ENCODE results near the gene SLC38A4. TPM values are rescaled to one million over a fixed set of nuclear protein-coding genes. Genes with fewer than 3 reads are reported as not detected.

The SLC38A4 gene
- total RNA-seq, 2 experiments from 2014 or later, result not detected

DNA sequence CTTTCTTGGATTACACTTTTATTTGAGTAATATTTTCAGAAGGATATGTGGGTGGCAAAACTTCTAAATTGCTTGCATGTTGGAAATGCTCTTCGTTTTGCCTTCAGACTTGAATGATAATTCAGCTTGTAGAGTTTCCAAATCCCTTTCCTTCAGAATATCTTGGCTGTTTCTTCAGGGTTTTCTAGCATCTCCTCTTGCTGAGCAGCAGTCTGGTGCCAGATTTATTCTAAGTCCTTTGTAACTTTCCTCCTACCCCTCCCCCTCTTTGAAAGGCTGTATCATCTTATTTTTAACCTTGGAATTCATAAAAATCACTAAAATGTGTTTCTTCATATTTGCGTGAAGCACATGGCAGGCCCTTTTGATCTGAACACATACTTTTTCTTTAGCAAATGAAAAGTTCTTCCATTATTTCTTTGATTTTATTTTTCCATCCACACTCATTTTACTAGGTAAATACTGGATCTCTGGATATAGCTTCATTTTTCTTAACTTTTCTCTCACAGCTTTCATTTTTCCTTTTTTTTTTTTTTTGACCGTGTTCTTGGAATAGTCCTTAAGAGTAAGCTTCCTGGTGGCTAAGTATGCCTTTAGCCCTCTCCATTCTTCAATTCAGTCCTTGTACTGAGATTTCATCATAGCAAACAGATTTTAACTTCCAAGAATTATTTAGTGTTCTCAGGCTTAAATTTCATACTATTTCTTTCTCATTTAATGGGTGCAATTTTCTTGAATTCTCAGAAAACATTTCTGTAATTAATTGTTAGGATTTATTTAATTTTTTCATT is 102.0 kb downstream of the SLC38A4 start:
- peaks cover 10% of the 10 kb centered on the region for H3K4me1 Mint-ChIP-seq (ENCODE audit: low read depth)

DNA sequence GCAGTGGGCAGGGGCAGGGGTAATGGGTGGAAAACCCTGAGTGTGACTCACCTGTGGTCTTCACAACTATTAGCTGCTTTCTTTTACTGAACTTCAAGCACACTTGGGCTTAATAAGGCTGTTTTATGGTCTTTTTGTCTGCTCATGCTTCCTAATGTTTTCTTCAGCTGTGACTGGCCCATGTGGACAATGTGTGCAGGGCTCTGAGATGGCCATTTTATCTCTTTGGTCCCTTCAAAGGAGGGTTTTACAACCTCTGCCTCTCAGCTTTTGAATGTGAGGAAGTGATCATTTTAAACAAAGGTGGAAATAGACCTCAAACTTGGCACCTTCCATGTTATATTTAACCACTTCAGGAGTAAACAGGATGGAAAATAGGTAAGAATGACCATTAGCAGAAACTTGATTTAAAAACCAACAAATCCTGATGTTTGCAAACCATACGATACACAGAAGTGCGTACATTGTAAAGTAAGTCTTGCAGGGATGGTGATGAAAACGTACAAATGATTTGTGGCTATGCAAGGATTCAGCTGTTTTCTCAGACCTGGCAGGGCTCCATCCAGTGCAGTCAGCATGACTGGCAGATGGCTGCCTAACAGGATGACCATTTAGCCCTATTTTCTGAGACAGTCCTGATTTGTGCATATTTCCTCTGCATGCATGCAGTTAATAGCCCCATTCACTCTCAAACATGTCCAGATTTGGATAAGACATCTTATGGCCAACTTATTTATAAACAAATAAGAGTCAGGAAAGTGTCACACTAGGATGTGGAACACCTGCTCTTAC is 103.2 kb downstream of the SLC38A4 start:
- intact Hi-C loops (cut with micrococcal nuclease), result no loop called here
- Mint-ChIP-seq H3K27ac (no peak overlapping the region), H3K27me3 (peaks cover 1% of the 10 kb centered on the region), H3K4me1 (ENCODE audit: low read depth) (peaks cover 10% of the 10 kb centered on the region), H3K9me3 (peaks cover 4% of the 10 kb centered on the region), H3K4me3 (no peak overlapping the region), H3K36me3 (ENCODE audit: low read depth) (no peaks in the 10 kb centered on the region)
- TF ChIP-seq, protein P1, sequence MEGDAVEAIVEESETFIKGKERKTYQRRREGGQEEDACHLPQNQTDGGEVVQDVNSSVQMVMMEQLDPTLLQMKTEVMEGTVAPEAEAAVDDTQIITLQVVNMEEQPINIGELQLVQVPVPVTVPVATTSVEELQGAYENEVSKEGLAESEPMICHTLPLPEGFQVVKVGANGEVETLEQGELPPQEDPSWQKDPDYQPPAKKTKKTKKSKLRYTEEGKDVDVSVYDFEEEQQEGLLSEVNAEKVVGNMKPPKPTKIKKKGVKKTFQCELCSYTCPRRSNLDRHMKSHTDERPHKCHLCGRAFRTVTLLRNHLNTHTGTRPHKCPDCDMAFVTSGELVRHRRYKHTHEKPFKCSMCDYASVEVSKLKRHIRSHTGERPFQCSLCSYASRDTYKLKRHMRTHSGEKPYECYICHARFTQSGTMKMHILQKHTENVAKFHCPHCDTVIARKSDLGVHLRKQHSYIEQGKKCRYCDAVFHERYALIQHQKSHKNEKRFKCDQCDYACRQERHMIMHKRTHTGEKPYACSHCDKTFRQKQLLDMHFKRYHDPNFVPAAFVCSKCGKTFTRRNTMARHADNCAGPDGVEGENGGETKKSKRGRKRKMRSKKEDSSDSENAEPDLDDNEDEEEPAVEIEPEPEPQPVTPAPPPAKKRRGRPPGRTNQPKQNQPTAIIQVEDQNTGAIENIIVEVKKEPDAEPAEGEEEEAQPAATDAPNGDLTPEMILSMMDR (IDR thresholded peaks at IDR 0.05), result no peak
- ChIA-PET POLR2A (interaction anchor here (0.5 kb wide), 1 partner anchor 73 kb away, joined by 3 read pairs; no protein-coding TSS in a partner anchor), CTCF (no interaction called here)
- DNase-seq (no peak), ATAC-seq (no peak)

More for the DNA sequence above, 102.0 kb downstream of the SLC38A4 start:
- no peak for ATAC-seq
- Mint-ChIP-seq H3K27ac (no peak overlapping the region), H3K27me3 (peaks cover 1% of the 10 kb centered on the region), H3K9me3 (peaks cover 4% of the 10 kb centered on the region), H3K4me3 (no peak overlapping the region), H3K36me3 (ENCODE audit: low read depth) (no peaks in the 10 kb centered on the region)
- DNase-seq, result no peak
- CTCF ChIA-PET, result no interaction called here
- POLR2A ChIA-PET, result no interaction called here
- intact Hi-C loops (cut with micrococcal nuclease), result no loop called here
- TF ChIP-seq, protein P1 (IDR thresholded peaks at IDR 0.05), result no peak

DNA sequence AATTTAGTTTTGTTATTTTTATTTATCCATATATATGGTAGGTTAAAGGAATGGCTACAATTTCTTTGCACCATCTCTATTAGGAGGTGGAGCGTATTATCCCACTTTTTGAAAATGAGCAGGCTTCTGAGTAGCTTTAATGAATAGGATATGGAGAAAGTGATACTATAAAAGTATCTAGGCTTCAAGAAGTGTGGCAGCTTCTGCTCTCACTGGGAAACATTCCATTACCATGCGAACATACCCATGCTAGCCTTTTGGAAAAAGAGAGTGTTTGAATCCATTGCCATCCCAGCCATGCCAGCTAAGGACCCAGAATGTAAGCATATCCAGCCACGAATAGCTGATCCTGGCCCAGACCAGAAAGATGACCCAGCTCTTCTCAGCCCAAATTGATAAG is 107.3 kb downstream of the SLC38A4 start:
- no peaks in the 10 kb centered on the region for H3K27me3 Mint-ChIP-seq
- intact Hi-C loops (cut with micrococcal nuclease), result no loop called here
- CTCF ChIA-PET, result interaction anchor here (1.3 kb wide), 1 partner anchor 41 kb away, joined by 3 read pairs; no protein-coding TSS in a partner anchor
- no peaks in the 10 kb centered on the region for H3K4me1 Mint-ChIP-seq (ENCODE audit: low read depth)
- H3K4me3 Mint-ChIP-seq, result no peak overlapping the region
- no peak for ATAC-seq
- no peak for DNase-seq
- peaks cover 5% of the 10 kb centered on the region for H3K9me3 Mint-ChIP-seq
- H3K27ac Mint-ChIP-seq, result no peak overlapping the region
- TF ChIP-seq, protein P1 (IDR thresholded peaks at IDR 0.05), result no peak
- POLR2A ChIA-PET, result no interaction called here
- H3K36me3 Mint-ChIP-seq (ENCODE audit: low read depth), result no peaks in the 10 kb centered on the region

DNA sequence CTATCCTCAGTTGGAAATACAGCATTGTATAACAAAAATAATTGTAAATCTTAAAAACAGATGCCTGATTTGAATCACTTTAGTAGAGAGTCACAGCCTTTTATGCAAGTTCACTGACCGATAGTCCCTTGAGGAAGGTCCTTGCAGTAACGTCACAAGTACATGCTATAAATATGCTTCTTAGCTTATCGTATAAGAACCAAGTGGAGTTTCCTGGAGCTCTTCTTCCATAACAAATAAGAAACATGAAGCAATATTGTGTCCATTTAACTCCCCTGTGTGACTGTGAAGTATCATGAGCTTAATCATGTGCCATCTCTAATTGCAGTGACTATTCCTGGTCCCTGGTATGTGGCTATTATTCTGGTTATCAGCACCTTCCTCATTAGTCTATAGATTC is 107.9 kb downstream of the SLC38A4 start:
- DNase-seq, result no peak
- H3K4me3 Mint-ChIP-seq, result no peak overlapping the region
- no peaks in the 10 kb centered on the region for H3K4me1 Mint-ChIP-seq (ENCODE audit: low read depth)
- ChIA-PET POLR2A (no interaction called here), CTCF (interaction anchor here (1.3 kb wide), 1 partner anchor 40 kb away, joined by 3 read pairs; no protein-coding TSS in a partner anchor)
- peaks cover 8% of the 10 kb centered on the region for H3K9me3 Mint-ChIP-seq
- no peaks in the 10 kb centered on the region for H3K36me3 Mint-ChIP-seq (ENCODE audit: low read depth)
- ATAC-seq, result no peak
- H3K27ac Mint-ChIP-seq, result no peak overlapping the region
- TF ChIP-seq, protein P1 (IDR thresholded peaks at IDR 0.05), result no peak
- H3K27me3 Mint-ChIP-seq, result no peaks in the 10 kb centered on the region
- intact Hi-C loops (cut with micrococcal nuclease), result no loop called here

DNA sequence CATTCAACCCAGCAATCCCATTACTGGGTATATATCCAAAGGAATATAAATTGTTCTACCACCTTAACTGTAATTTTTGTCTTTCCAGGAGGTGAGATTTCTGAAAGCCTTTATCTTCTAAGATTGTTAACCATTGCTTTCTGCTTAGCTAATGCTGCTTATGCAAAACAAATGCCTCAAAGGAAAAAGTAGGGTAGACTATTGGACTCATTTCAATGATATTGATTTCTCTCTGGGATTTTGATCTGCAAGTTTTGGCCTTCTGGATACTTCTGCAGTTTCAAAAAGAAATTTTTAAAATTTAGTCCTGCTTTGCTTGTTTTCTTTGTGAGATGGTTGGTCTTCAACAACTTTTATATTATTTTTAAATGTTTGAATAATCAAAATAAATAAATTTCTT is 108.6 kb downstream of the SLC38A4 start:
- Mint-ChIP-seq H3K27ac (no peak overlapping the region), H3K9me3 (peaks cover 8% of the 10 kb centered on the region), H3K36me3 (ENCODE audit: low read depth) (no peaks in the 10 kb centered on the region), H3K4me1 (ENCODE audit: low read depth) (no peaks in the 10 kb centered on the region), H3K27me3 (no peaks in the 10 kb centered on the region), H3K4me3 (no peak overlapping the region)
- no peak for ATAC-seq
- no peak for DNase-seq
- CTCF ChIA-PET, result no interaction called here
- TF ChIP-seq, protein P1 (IDR thresholded peaks at IDR 0.05), result no peak
- POLR2A ChIA-PET, result no interaction called here
- intact Hi-C loops (cut with micrococcal nuclease), result no loop called here

All from activated CD8-positive, alpha-beta T cell treated with anti-CD3 and anti-CD28 coated beads for 36 hours (primary cell).